HepG2 (cell line): ENCODE data around the gene CCDC85A. TPM values are rescaled to one million over a fixed set of nuclear protein-coding genes. Genes with fewer than 3 reads are reported as not detected.
A peak's percentile ranks its signal among the peaks of the same experiment; 100 is the strongest.

Experiments
- ATAC-seq: fragments of 200-7000 bp; cut with Tn5 transposase; 3 replicates; pipeline ENCODE4 v1.9.1; 2020; ENCODE audit warnings: mild to moderate bottlenecking, moderate library complexity
- BruUV-seq: library from RNA; stranded (reverse); fragments of 400-500 nt; replicated peaks from 2 replicates; lab custom pipeline; 2021; lab: Mats Ljungman, UMichigan
- CTCF ChIA-PET: fragments of 300-600 bp; formaldehyde crosslinking; extraction: SDS; loops from one replicate; lab custom pipeline; 2021; ENCODE audit warnings: low total read pairs, inconsistent platforms, low intra/inter-chr PET ratio; lab: Yijun Ruan, JAX
- POLR2A ChIA-PET: fragments of 350-600 bp; sonication (Branson Sonifier 250); formaldehyde crosslinking; loops from one replicate; lab custom pipeline; 2020; ENCODE audit warnings: antibody characterized with exemption, inconsistent platforms; lab: Yijun Ruan, JAX
- DNase-seq: peaks from one replicate; pipeline ENCODE4 v3.0.0-alpha.2; 2015; ENCODE audit warnings: low spot score
- FAIRE-seq: peaks from 3 replicates; lab custom pipeline; 2011; peaks lifted over from hg19 to GRCh38; lab: Jason Lieb, UNC
- H2AFZ ChIP-seq: one replicate; pipeline ENCODE4 v1.6.1; 2011; ENCODE audit warnings: low read length, inconsistent platforms
- H3K27ac ChIP-seq: fragments of 300-600 bp; 3 replicates; pipeline ENCODE4 v1.8.0; 2011; ENCODE audit warnings: mixed run types, mild to moderate bottlenecking, mixed read lengths, low read length, inconsistent platforms; ENCODE audit not compliant: insufficient read depth; ENCODE audit errors: extremely low read length
- H3K27me3 ChIP-seq, 2 experiments: fragments of 200-600 bp in 1 of 2; 2 replicates in 1 of 2; 3 replicates in 1 of 2; pipeline versions ENCODE4 v1.6.0 to v1.8.0; 2011; ENCODE audit warnings: low read length in 2 of 2, mild to moderate bottlenecking in 2 of 2, moderate library complexity in 2 of 2, inconsistent platforms in 1 of 2; ENCODE audit not compliant: insufficient read depth in 2 of 2, control insufficient read depth in 1 of 2
- H3K36me3 ChIP-seq, 2 experiments: fragments of 200-600 bp in 1 of 2; replicated peaks in 1 of 2; 2 replicates in 1 of 2; 3 replicates in 1 of 2; pipeline versions ENCODE4 v1.5.1 to v1.8.0; 2011; ENCODE audit warnings: low read length in 2 of 2, inconsistent platforms in 1 of 2; ENCODE audit not compliant: insufficient read depth in 2 of 2, control insufficient read depth in 1 of 2
- H3K4me1 ChIP-seq: 2 replicates; pipeline ENCODE4 v1.5.1; 2012; ENCODE audit warnings: low read length, inconsistent platforms; ENCODE audit not compliant: insufficient read depth
- H3K4me2 ChIP-seq: 2 replicates; pipeline ENCODE4 v1.6.0; 2011; ENCODE audit warnings: low read depth, low read length, inconsistent platforms
- H3K4me3 ChIP-seq, 3 experiments: fragments of 200-600 bp in 1 of 3; sonication (generic), shearing (Covaris generic) in 1 of 3; replicated peaks in 1 of 3; 2 replicates each; pipeline ENCODE4 v1.5.1; 2011 to 2016; ENCODE audit warnings: low read length in 3 of 3, inconsistent platforms in 2 of 3, low read depth in 2 of 3, mild to moderate bottlenecking in 2 of 3, control low read depth in 1 of 3, mixed read lengths in 1 of 3; ENCODE audit not compliant: insufficient read depth in 1 of 3
- H3K79me2 ChIP-seq: one replicate; pipeline ENCODE4 v1.6.1; 2011; ENCODE audit warnings: low read length, inconsistent platforms; ENCODE audit not compliant: insufficient read depth
- H3K9ac ChIP-seq: 2 replicates; pipeline ENCODE4 v1.6.0; 2011; ENCODE audit warnings: mild to moderate bottlenecking, low read depth, low read length, inconsistent platforms; ENCODE audit not compliant: insufficient read depth
- H3K9me3 ChIP-seq: 2 replicates; pipeline ENCODE4 v1.5.1; 2012; ENCODE audit warnings: mild to moderate bottlenecking, low read length
- H4K20me1 ChIP-seq: 2 replicates; pipeline ENCODE4 v1.6.0; 2011; ENCODE audit warnings: inconsistent platforms, mild to moderate bottlenecking, low read length, moderate library complexity; ENCODE audit not compliant: insufficient read depth
- ARHGAP35 ChIP-seq: sonication (generic); formaldehyde crosslinking; IDR thresholded peaks from 2 replicates; pipeline ENCODE4 v1.9.0; 2022; ENCODE audit warnings: mild to moderate bottlenecking, inconsistent platforms, moderate library complexity, missing genetic modification reagents, borderline replicate concordance
- CHD2 ChIP-seq: IDR thresholded peaks from 2 replicates; pipeline ENCODE4 v1.6.1; 2011; ENCODE audit warnings: low read depth, low read length, improper control_type of control experiment
- DMAP1 ChIP-seq: IDR thresholded peaks from 2 replicates; pipeline ENCODE4 v1.6.1; 2016
- GATAD2A ChIP-seq: IDR thresholded peaks from 2 replicates; pipeline ENCODE4 v1.6.1; 2016
- HNF4A ChIP-seq: sonication (generic); formaldehyde crosslinking; IDR thresholded peaks from 2 replicates; pipeline ENCODE4 v1.4.0; 2020; ENCODE audit warnings: missing genetic modification reagents
- HNF4G ChIP-seq, 2 experiments: sonication (generic) in 1 of 2; formaldehyde crosslinking in 1 of 2; IDR thresholded peaks; 2 replicates each; pipeline versions ENCODE4 v1.4.0 to v1.6.1; 2011 to 2020; ENCODE audit warnings: borderline replicate concordance in 2 of 2, low read depth in 2 of 2, mild to moderate bottlenecking in 2 of 2, low read length in 1 of 2, missing genetic modification reagents in 1 of 2, moderate library complexity in 1 of 2
- HOXA7 ChIP-seq: sonication (generic); formaldehyde crosslinking; IDR thresholded peaks from 2 replicates; pipeline ENCODE4 v1.8.1; 2022; ENCODE audit warnings: mild to moderate bottlenecking, missing genetic modification reagents, moderate library complexity
- KDM4B ChIP-seq: sonication (generic); formaldehyde crosslinking; IDR thresholded peaks from 2 replicates; pipeline ENCODE4 v1.4.0; 2020; ENCODE audit warnings: missing genetic modification reagents
- MIXL1 ChIP-seq: IDR thresholded peaks from 2 replicates; pipeline ENCODE4 v1.6.1; 2016
- POGZ ChIP-seq: sonication (generic); formaldehyde crosslinking; IDR thresholded peaks from 2 replicates; pipeline ENCODE4 v1.4.0; 2020; ENCODE audit warnings: mild to moderate bottlenecking, missing genetic modification reagents
- RBFOX2 ChIP-seq: fragments of 200-400 bp; formaldehyde crosslinking; IDR thresholded peaks from 2 replicates; pipeline ENCODE4 v1.6.1; 2017; ENCODE audit warnings: low read depth, mild to moderate bottlenecking, low read length
- SALL1 ChIP-seq: sonication (generic); formaldehyde crosslinking; IDR thresholded peaks from 2 replicates; pipeline ENCODE4 v1.8.0; 2022; ENCODE audit warnings: mild to moderate bottlenecking, missing genetic modification reagents
- SOX13 ChIP-seq, 3 experiments: fragments of 450-650 bp in 1 of 3; sonication (generic) in 1 of 3; formaldehyde crosslinking in 1 of 3; IDR thresholded peaks in 2 of 3; conservative IDR thresholded peaks in 1 of 3; 2 replicates each; pipeline versions ENCODE4 v1.5.0 to v1.6.1; 2016 to 2020; ENCODE audit warnings: antibody characterized with exemption in 1 of 3, mild to moderate bottlenecking in 1 of 3, missing compliant biosample characterization in 1 of 3, missing genetic modification reagents in 1 of 3, moderate library complexity in 1 of 3
- TEAD3 ChIP-seq: optimal IDR thresholded peaks from 2 replicates; pipeline ENCODE3; 2016; ENCODE audit warnings: borderline replicate concordance
- XRCC5 ChIP-seq: fragments of 200-400 bp; formaldehyde crosslinking; optimal IDR thresholded peaks from 2 replicates; pipeline ENCODE3; 2017; ENCODE audit warnings: mild to moderate bottlenecking, low read length
- ZEB1 ChIP-seq: IDR thresholded peaks from 2 replicates; pipeline ENCODE4 v1.6.1; 2012; ENCODE audit warnings: mild to moderate bottlenecking, low read depth, inconsistent platforms; ENCODE audit not compliant: insufficient replicate concordance
- ZNF263 ChIP-seq: sonication (generic); formaldehyde crosslinking; IDR thresholded peaks from 2 replicates; pipeline ENCODE4 v1.4.0; 2020; ENCODE audit warnings: missing genetic modification reagents
- ZNF614 ChIP-seq: IDR thresholded peaks from 2 replicates; pipeline ENCODE4 v1.6.1; 2018; ENCODE audit warnings: missing biosample characterization, missing genetic modification reagents, inconsistent platforms, borderline replicate concordance
- ZNF7 ChIP-seq: IDR thresholded peaks from 2 replicates; pipeline ENCODE4 v1.6.1; 2016; ENCODE audit warnings: missing biosample characterization, missing genetic modification reagents
- ZSCAN21 ChIP-seq: sonication (generic); formaldehyde crosslinking; IDR thresholded peaks from 2 replicates; pipeline ENCODE4 v1.8.0; 2022; ENCODE audit warnings: mild to moderate bottlenecking, missing genetic modification reagents, moderate library complexity, borderline replicate concordance
- WGBS: methylation state at CpG from one replicate; pipeline ENCODE4 v1.1.6; 2017; ENCODE audit warnings: low lambda C conversion rate; 5-methylcytosine and 5-hydroxymethylcytosine counted together
- in situ Hi-C: cut with HindIII; loops from 2 replicates; pipeline ENCODE4 v1.10.0; 2017; ENCODE audit warnings: low pct_unique_long_range_greater_than_20kb; ENCODE audit not compliant: extremely low pct_ligation_motif_present
- intact Hi-C: fragments of 100-400 bp; cut with micrococcal nuclease; formaldehyde crosslinking; loops from one replicate; pipeline ENCODE4 v1.10.0; 2022; ENCODE audit not compliant: unreplicated experiment
- polyA plus RNA-seq, 8 experiments: library from polyadenylated mRNA; depleted of rRNA in 3 of 8; stranded (reverse) in 7 of 8; unstranded in 1 of 8; fragments of >200 nt; fragmentation: Illumina TruSeq in 4 of 8; extraction: Trizol in 4 of 8; gene quantifications; 2 replicates each; pipeline versions ENCODE4 v1.2.1 to v1.2.3, GENCODE V29; 2011 to 2016; ENCODE audit warnings: low read depth in 4 of 8, missing spikeins in 1 of 8, mixed read lengths in 1 of 8; ENCODE audit not compliant: insufficient read depth in 1 of 8
- total RNA-seq, 5 experiments: library from RNA; depleted of rRNA; stranded (reverse); fragments of >200 nt; fragmentation: Illumina TruSeq; extraction: Trizol; gene quantifications; 2 replicates each; pipeline ENCODE4 v1.2.3, GENCODE V29; 2016; ENCODE audit warnings: low read depth in 1 of 5
- TF ChIP-seq, protein P1 (sequence below): sonication (generic); formaldehyde crosslinking; IDR thresholded peaks from 2 replicates; pipeline ENCODE4 v1.4.0; 2020; ENCODE audit warnings: missing genetic modification reagents
- TF ChIP-seq, protein P2 (sequence below): sonication (generic); formaldehyde crosslinking; IDR thresholded peaks from 2 replicates; pipeline ENCODE4 v1.8.0; 2022; ENCODE audit warnings: missing genetic modification reagents, mild to moderate bottlenecking, borderline replicate concordance
- TF ChIP-seq, protein P3 (sequence below): IDR thresholded peaks from 2 replicates; pipeline ENCODE4 v1.6.1; 2016; ENCODE audit warnings: control low read depth

The CCDC85A gene
- total and polyA plus RNA-seq, 2 of the 13 experiments (the other 11 are each of a cell fraction or from before 2014, with no cell fraction given), result not detected

DNA sequence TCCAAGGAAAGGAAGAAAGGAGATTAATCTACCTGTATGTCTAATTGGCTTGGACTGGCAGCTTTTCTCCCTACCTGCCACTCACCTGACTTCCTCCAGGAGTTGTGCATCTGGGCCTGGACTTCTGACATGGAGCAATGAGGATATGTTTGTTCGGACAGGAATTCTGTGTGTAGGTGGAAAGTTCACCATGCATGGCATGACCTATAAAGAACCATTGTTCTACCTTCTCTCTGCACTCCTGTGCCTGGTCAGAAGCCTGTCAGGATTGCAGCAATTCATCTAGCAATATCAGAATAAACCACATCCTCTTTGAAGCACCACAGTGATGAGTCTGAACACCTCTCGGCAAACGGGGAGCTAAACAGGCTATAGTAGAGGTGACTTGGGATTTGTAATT is 20.8 kb downstream of the CCDC85A start:
- Histone ChIP-seq H3K4me3 (no peak overlapping the region), H3K4me1 (peaks cover 24% of the 10 kb centered on the region), H3K27me3 (no peaks in the 10 kb centered on the region), H3K9ac (no peak overlapping the region), H3K79me2 (no peaks in the 10 kb centered on the region), H3K36me3 (no peaks in the 10 kb centered on the region), H4K20me1 (no peaks in the 10 kb centered on the region), H2AFZ (no peak overlapping the region), H3K4me2 (0 out of 2 replicates have a peak overlapping the region, but pooled peaks have one; percentile 9), H3K27ac (no peak overlapping the region), H3K9me3 (no peaks in the 10 kb centered on the region)
- in situ Hi-C loops, result no loop called here
- peak; percentile 77 for DNase-seq
- ATAC-seq, result peak; percentile 100
- 0% methylated on average over 3 of the region's 3 CpGs for WGBS
- no TSS peak for BruUV-seq
- ChIA-PET CTCF (no interaction called here), POLR2A (no interaction called here)
- intact Hi-C loops, result loop anchor here (10.0 kb wide), 1 partner anchor 240 kb away; no protein-coding TSS in a partner anchor
- FAIRE-seq, result peak; percentile 92
- TF ChIP-seq SOX13 (IDR thresholded peaks at IDR 0.05), result 0 out of 2 replicates have a peak, but pooled peaks have one; percentile 30
- TF ChIP-seq SOX13 (CRISPR knock-in tag; conservative IDR thresholded peaks at IDR 0.05 in 1 of 2, IDR thresholded peaks at IDR 0.05 in 1 of 2), result peak in 1 of 2 experiments; percentile 83; a peak in 2 of 4 replicates
- TF ChIP-seq HNF4G (IDR thresholded peaks at IDR 0.05; ENCODE audit: borderline replicate concordance, low read depth, low read length), result peak; percentile 64
- TF ChIP-seq HNF4G (CRISPR knock-in tag; IDR thresholded peaks at IDR 0.05; ENCODE audit: borderline replicate concordance, low read depth), result no peak
- TF ChIP-seq XRCC5, result peak; percentile 25
- TF ChIP-seq HNF4A, result peak; percentile 76
- TF ChIP-seq SALL1, result peak; percentile 68
- TF ChIP-seq, protein P1, sequence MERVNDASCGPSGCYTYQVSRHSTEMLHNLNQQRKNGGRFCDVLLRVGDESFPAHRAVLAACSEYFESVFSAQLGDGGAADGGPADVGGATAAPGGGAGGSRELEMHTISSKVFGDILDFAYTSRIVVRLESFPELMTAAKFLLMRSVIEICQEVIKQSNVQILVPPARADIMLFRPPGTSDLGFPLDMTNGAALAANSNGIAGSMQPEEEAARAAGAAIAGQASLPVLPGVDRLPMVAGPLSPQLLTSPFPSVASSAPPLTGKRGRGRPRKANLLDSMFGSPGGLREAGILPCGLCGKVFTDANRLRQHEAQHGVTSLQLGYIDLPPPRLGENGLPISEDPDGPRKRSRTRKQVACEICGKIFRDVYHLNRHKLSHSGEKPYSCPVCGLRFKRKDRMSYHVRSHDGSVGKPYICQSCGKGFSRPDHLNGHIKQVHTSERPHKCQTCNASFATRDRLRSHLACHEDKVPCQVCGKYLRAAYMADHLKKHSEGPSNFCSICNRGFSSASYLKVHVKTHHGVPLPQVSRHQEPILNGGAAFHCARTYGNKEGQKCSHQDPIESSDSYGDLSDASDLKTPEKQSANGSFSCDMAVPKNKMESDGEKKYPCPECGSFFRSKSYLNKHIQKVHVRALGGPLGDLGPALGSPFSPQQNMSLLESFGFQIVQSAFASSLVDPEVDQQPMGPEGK (CRISPR knock-in tag), result no peak
- TF ChIP-seq MIXL1, result no peak
- 0 out of 2 replicates have a peak, but pooled peaks have one; percentile 30 for TF ChIP-seq GATAD2A
- 0 out of 2 replicates have a peak, but pooled peaks have one; percentile 20 for TF ChIP-seq CHD2
- no peak for TF ChIP-seq DMAP1 (CRISPR knock-in tag)
- no peak for TF ChIP-seq ZNF614
- TF ChIP-seq RBFOX2, result no peak
- peak; percentile 67 for TF ChIP-seq TEAD3 (CRISPR knock-in tag)
- TF ChIP-seq ARHGAP35 (CRISPR knock-in tag), result no peak
- no peak for TF ChIP-seq HOXA7 (CRISPR knock-in tag)
- TF ChIP-seq KDM4B (CRISPR knock-in tag), result no peak
- peak; percentile 96 for TF ChIP-seq ZEB1
- 0 out of 2 replicates have a peak, but pooled peaks have one; percentile 29 for TF ChIP-seq ZNF7
- no peak for TF ChIP-seq ZSCAN21 (CRISPR knock-in tag)
- TF ChIP-seq, protein P2, sequence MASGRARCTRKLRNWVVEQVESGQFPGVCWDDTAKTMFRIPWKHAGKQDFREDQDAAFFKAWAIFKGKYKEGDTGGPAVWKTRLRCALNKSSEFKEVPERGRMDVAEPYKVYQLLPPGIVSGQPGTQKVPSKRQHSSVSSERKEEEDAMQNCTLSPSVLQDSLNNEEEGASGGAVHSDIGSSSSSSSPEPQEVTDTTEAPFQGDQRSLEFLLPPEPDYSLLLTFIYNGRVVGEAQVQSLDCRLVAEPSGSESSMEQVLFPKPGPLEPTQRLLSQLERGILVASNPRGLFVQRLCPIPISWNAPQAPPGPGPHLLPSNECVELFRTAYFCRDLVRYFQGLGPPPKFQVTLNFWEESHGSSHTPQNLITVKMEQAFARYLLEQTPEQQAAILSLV (CRISPR knock-in tag), result no peak
- TF ChIP-seq, protein P3, sequence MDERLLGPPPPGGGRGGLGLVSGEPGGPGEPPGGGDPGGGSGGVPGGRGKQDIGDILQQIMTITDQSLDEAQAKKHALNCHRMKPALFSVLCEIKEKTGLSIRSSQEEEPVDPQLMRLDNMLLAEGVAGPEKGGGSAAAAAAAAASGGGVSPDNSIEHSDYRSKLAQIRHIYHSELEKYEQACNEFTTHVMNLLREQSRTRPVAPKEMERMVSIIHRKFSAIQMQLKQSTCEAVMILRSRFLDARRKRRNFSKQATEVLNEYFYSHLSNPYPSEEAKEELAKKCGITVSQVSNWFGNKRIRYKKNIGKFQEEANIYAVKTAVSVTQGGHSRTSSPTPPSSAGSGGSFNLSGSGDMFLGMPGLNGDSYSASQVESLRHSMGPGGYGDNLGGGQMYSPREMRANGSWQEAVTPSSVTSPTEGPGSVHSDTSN, result no peak
- TF ChIP-seq POGZ (CRISPR knock-in tag), result 0 out of 2 replicates have a peak, but pooled peaks have one; percentile 30
- no peak for TF ChIP-seq ZNF263
